Caki2 (cell line): Measurements from ENCODE around the gene TERT. TPM values are rescaled to one million over a fixed set of nuclear protein-coding genes. Genes with fewer than 3 reads are reported as not detected.
"Not testable (repeated sequence)": the region's sequence is repeated elsewhere in the genome, so short reads cannot be mapped to it uniquely, and the experiment has no call there.

Experiments
- DNase-seq: peaks from one replicate; pipeline ENCODE4 v3.0.0-alpha.2; 2015; ENCODE audit warnings: low read depth
- in situ Hi-C: cut with HindIII; loops from 2 replicates; pipeline ENCODE4 v1.10.0; 2016; ENCODE audit warnings: low sequenced_read_pairs, low pct_unique_long_range_greater_than_20kb, mixed read lengths
- total RNA-seq: library from RNA; depleted of rRNA; stranded (reverse); fragments of >200 nt; shearing (Covaris generic); gene quantifications from 2 replicates; pipeline ENCODE4 v1.2.3, GENCODE V29; 2014; ENCODE audit warnings: low replicate concordance

The TERT gene
- total RNA-seq, 1 experiment from 2014 or later: 0.03 TPM

- no peak for DNase-seq
- in situ Hi-C loops: no loop called here
These were observed 9.7 kb downstream of the TERT start for GRCh38 chr5:1285141-1285540.

DNA sequence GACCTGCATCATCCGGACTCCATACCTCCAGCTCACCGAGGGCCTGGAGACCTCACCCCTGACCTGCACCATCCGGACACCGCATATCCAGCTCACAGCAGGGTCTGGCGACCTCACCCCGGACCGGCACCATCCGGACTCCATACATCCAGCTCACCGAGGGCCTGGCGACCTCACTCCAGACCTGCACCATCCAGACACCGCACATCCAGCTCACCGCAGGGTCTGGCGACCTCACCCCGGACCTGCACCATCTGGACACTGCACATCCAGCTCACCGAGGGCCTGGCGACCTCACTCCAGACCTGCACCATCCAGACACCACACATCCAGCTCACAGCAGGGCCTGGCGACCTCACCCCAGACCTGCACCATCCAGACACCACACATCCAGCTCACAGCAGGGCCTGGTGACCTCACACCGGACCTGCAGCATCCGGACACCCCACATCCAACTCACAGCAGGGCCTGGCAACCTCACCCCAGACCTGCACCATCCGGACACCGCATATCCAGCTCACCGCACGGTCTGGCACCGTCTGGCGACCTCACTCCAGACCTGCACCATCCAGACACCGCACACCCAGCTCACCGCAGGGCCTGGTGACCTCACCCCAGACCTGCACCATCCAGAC is 10.4 kb downstream of the TERT start:
- in situ Hi-C loops: not testable (repeated sequence)

GRCh38 chr5:1283729-1284041 is 11.2 kb downstream of the TERT start:
- in situ Hi-C loops, DNase-seq: not testable (repeated sequence)

More for the DNA sequence above, 10.4 kb downstream of the TERT start:
- not testable (repeated sequence) for DNase-seq

DNA sequence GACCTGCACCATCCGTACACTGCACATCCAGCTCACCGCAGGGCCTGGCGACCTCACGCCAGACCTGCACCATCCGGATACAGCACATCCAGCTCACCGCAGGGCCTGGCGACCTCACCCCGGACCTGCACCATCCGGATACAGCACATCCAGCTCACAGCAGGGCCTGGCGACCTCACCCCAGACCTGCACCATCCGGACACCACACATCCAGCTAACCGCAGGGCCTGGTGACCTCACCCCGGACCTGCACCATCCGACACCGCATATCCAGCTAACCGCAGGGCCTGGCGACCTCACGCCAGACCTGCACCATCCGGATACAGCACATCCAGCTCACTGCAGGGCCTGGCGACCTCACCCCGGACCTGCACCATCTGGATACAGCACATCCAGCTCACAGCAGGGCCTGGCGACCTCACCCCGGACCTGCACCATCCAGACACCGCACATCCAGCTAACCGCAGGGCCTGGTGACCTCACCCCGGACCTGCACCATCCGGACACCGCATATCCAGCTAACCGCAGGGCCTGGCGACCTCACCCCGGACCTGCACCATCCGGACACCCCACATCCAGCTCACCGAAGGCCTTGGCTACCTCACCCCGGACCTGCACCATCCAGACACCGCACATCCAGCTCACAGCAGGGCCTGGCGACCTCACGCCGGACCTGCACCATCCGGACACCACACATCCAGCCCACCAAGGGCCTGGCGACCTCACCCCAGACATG is 11.7 kb downstream of the TERT start:
- in situ Hi-C loops, DNase-seq: not testable (repeated sequence)

DNA sequence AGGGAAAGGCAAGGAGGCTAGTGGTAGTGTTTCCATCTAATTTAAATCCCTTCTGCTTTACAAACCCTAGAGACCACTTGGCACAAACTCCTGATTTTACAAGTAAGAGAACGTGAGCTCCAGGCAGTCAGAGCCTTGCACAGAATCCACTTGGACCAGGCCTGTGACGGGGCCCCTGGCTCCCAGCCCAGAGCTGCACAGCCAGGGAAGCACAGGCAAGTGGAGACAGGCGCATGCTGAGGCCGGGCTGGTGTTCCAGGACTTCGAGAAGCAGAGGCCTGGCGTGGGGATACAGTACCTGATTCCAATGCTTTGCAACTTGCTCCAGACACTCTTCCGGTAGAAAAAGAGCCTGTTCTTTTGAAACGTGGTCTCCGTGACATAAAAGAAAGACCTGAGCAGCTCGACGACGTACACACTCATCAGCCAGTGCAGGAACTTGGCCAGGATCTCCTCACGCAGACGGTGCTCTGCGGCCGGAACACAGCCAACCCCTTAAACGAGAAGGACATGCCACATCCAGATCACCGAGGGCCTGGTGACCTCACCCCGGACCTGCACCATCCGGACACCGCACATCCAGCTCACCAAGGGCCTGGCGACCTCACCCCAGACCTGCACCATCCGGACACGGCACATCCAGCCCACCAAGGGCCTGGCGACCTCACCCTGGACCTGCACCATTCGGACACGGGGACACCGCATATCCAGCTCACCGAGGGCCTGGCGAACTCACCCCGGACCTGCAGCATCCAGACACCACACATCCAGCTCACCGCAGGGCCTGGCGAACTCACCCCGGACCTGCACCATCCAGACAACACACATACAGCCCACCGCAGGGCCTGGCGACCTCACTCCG is 12.5 kb downstream of the TERT start:
- in situ Hi-C loops: no loop called here
- DNase-seq: no peak

GRCh38 chr5:1281038-1281882 is 13.6 kb downstream of the TERT start:
- in situ Hi-C loops: no loop called here

DNA sequence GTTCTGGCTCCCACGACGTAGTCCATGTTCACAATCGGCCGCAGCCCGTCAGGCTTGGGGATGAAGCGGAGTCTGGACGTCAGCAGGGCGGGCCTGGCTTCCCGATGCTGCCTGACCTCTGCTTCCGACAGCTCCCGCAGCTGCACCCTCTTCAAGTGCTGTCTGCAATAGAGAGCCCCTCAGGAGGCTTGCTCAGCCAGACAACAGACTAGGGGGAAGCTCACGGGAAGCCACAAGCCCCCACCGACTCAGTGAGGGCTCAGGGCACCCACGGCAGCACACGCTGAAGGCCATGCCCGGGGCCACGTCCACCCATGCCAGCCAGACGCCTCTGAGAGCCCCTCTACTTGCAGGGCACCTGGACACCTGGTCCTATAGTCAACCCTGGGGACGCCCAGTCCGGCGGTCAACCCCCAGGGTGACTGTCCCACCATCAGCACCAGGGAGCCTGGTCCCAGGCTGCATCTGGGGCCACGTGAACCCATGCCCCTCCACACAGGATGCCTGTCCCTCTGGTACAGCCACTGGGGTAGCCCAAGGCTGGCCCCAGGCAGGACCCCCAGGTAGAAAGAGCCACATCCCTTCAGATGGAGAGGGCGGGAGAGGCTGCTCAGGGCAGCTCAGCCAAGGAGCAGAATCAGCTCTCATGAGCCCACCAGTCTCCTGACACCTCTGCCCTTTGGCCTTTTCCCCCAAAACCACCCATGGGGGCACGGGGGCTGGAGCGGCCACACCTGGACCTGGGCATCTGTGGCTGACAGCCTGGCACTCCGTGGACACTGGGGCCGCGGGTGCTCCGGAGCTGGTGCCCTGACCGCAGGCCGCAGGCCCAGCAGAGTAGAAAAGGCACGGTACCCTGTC is 14.5 kb downstream of the TERT start:
- DNase-seq: no peak
- in situ Hi-C loops: no loop called here

More at GRCh38 chr5:1281038-1281882, 13.6 kb downstream of the TERT start:
- DNase-seq: no peak

GRCh38 chr5:1279443-1280151 is 15.3 kb downstream of the TERT start:
- in situ Hi-C loops: no loop called here

GRCh38 chr5:1278656-1279442 is 16.0 kb downstream of the TERT start:
- no peak for DNase-seq
- in situ Hi-C loops: no loop called here

More at GRCh38 chr5:1279443-1280151, 15.3 kb downstream of the TERT start:
- no peak for DNase-seq

DNA sequence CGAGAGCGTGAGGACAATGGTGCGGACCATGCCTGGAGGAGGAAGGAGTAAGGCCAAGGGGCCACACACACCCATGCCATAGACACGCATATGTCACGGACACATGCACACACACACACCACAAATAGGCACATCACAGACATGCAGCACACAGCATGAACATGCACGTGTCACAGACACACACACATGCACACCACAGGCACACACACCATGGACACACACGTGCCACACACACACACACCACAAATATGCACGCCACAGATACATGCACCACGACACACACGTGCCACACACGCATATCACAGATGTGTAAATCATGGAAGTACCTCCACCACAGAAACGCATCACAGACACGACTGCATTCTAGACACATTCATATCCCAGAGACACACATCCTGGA is 16.7 kb downstream of the TERT start:
- in situ Hi-C loops: no loop called here

DNA sequence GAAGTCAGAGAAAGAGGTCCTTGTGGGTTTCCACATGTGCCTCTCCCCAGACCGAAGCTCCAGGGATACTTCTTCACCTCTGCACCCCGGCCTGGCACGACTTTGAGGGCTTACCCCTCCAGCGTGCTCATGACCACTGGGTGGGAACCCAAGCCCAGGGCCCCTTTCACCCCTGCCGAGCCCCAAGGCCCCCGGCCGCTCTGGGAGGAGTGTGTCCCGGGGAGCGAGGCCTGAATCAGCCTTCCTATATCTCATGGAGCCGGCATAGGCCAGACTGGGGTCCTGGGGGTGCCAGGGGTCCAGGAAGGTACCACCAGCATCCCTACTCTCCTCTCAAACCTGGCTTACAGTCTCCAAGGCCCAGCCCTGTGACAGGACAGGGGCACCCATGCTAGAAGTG is 17.1 kb downstream of the TERT start:
- in situ Hi-C loops: no loop called here
- DNase-seq: no peak

More for the DNA sequence above, 16.7 kb downstream of the TERT start:
- no peak for DNase-seq

GRCh38 chr5:1277331-1277730 is 17.5 kb downstream of the TERT start:
- in situ Hi-C loops: no loop called here
- DNase-seq: no peak

- in situ Hi-C loops: no loop called here
- DNase-seq: no peak
These were observed 17.9 kb downstream of the TERT start for GRCh38 chr5:1276930-1277329.

DNA sequence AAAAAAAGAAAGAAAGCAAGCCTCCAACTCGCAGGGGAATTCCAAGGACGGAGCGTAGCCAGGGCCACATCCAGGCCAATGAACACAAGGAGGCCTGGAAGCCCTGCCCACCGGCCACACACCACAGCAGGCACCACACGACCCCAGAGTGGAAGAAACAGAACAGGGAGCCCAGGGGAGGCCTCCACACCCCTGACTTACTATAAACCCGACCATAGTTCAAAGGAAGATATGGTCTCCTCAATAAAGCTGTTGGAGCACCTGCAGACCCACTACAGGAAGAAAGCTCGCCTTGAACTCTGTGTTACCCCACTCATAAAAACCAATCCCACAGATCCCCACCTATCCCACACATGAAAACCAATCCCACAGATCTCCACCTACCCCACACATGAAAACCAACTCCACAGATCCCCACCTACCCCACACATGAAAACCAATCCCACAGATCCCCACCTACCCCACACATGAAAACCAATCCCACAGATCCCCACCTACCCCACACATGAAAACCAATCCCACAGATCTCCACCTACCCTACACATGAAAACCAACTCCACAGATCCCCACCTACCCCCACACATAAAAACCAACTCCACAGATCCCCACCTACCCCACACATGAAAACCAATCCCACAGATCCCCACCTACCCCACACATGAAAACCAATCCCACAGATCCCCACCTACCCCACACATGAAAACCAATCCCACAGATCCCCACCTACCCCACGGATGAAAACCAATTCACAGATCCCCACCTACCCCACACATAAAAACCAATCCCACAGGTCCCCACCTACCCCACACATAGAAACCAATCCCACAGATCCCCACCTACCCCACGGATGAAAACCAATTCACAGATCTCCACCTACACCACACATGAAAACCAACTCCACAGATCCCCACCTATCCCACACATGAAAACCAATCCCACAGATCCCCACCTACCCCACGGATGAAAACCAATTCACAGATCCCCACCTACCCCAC is 19.2 kb downstream of the TERT start:
- in situ Hi-C loops, DNase-seq: not testable (repeated sequence)

DNA sequence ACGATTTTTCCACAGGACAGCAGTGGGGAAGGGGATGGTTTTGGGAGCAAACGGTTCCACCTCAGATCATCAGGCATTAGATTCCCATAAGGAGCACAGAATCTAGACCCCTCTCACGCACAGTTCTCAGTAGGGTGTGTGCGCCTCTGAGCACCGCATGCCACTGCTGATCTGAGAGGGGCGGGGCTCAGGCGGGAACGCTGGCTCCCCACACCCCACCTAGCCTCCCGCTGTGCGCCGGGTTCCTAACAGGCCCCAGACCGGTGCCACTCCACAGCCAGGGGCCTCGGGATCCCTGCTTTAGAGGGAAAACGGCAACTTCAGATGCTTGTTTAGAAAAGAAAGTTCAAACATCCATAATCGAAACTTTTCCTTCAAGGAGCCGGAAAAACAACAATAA is 20.4 kb downstream of the TERT start:
- in situ Hi-C loops: no loop called here
- no peak for DNase-seq
